Body of pancreas (tissue), 4 donors: ENCODE data around the gene KASH5. TPM values are rescaled to one million over a fixed set of nuclear protein-coding genes. Genes with fewer than 3 reads are reported as not detected.

ENCODE experiments used
- ATAC-seq: fragments of 150-250 bp; one replicate; pipeline ENCODE4 v1.9.1; 2016
- DNase-seq, 4 donors: peaks; one replicate each; pipeline ENCODE4 v3.0.0-alpha.2; 2019
- H3K27ac ChIP-seq, 4 donors: fragments of 200-600 bp; sonication (generic); 1 replicate in 3 of 4; 2 replicates in 1 of 4; pipeline versions ENCODE4 v1.5.1 to v1.6.1; 2016 to 2019; ENCODE audit warnings: mild to moderate bottlenecking in 1 of 4, mixed read lengths in 1 of 4, moderate library complexity in 1 of 4
- H3K27me3 ChIP-seq, 2 donors: fragments of 200-600 bp; sonication (generic); one replicate each; pipeline ENCODE4 v1.6.0; 2016; ENCODE audit warnings: mild to moderate bottlenecking in 1 of 2
- H3K36me3 ChIP-seq, 2 donors: fragments of 200-600 bp; sonication (generic); replicated peaks in 1 of 2; 2 replicates each; pipeline ENCODE4 v1.5.1; 2016; ENCODE audit warnings: low read depth in 2 of 2; ENCODE audit not compliant: insufficient read depth in 1 of 2
- H3K4me1 ChIP-seq: fragments of 200-600 bp; sonication (generic); one replicate; pipeline ENCODE4 v1.6.0; 2016
- H3K4me3 ChIP-seq, 2 donors: fragments of 200-600 bp; sonication (generic); 1 replicate in 1 of 2; 2 replicates in 1 of 2; pipeline ENCODE4 v1.5.1; 2016 to 2019
- H3K9me3 ChIP-seq, 3 donors: fragments of 200-600 bp; sonication (generic); 1 replicate in 2 of 3; 2 replicates in 1 of 3; pipeline ENCODE4 v1.5.1; 2016
- POLR2A ChIP-seq, 3 donors: fragments of 450-650 bp; IDR thresholded peaks; one replicate each; pipeline ENCODE4 v1.6.1; 2016; ENCODE audit warnings: antibody characterized with exemption in 3 of 3, mild to moderate bottlenecking in 2 of 3
- WGBS, 2 donors: methylation state at CpG; one replicate each; pipeline ENCODE4 v1.1.5; 2017; 5-methylcytosine and 5-hydroxymethylcytosine counted together
- intact Hi-C: fragments of 100-400 bp; cut with DNase I; formaldehyde crosslinking; loops from one replicate; pipeline ENCODE4 v1.15.1; 2023
- total RNA-seq, 2 donors: library from RNA; depleted of rRNA; stranded (reverse); fragments of >200 nt; gene quantifications; one replicate each; pipeline ENCODE4 v1.1.0, GENCODE V29; 2016
- TF ChIP-seq, protein P1 (sequence below), 7 experiments: fragments of 450-650 bp in 4 of 7; fragments of 200-600 bp in 3 of 7; sonication (generic) in 3 of 7; IDR thresholded peaks; one replicate each; pipeline ENCODE4 v1.5.1; 2016 to 2019; ENCODE audit warnings: antibody characterized with exemption in 7 of 7

Gene KASH5
- total RNA-seq, 2 donors from 2014 or later, result 0.66 to 2.6 TPM

DNA sequence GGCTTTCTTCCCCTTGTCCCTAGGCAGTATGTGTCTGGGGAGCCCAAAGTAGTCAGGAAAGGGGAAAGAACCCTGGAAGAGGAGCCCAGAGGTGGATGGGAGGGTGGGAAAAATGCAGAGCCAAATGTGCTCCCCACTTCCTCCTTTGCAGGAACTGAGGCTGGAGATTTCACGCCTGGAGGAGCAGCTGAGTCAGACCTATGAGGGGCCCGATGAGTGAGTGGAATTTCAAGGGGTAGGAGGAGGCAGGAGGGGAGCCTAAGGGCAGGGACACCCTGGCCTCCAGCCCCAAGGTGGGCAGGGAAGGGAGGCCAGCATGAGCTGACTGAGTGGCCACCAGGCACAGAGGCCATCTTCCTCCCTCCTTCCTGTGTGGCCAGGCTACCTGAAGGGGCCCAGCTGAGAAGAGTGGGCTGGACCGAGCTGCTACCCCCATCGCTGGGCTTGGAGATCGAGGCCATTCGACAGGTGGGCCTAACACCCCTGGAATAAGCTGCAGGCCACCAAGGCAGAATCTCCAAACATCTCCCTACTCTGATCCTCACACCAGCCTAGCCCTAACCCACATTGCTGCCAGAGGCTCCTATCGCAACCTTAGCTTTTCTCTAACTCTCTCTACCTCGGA lies 20.9 kb downstream of the KASH5 start:
- Histone ChIP-seq H3K27ac (no peak overlapping the region), H3K4me3 (no peak overlapping the region), H3K27me3 (no peaks in the 10 kb centered on the region), H3K36me3 (no peaks in the 10 kb centered on the region), H3K9me3 (no peaks in the 10 kb centered on the region), H3K4me1 (no peaks in the 10 kb centered on the region)
- 67 to 76% methylated on average over 6 to 7 of the region's 8 CpGs for WGBS, 2 donors
- DNase-seq (no peak), ATAC-seq (no peak)
- intact Hi-C loops, result no loop called here
- TF ChIP-seq, protein P1, sequence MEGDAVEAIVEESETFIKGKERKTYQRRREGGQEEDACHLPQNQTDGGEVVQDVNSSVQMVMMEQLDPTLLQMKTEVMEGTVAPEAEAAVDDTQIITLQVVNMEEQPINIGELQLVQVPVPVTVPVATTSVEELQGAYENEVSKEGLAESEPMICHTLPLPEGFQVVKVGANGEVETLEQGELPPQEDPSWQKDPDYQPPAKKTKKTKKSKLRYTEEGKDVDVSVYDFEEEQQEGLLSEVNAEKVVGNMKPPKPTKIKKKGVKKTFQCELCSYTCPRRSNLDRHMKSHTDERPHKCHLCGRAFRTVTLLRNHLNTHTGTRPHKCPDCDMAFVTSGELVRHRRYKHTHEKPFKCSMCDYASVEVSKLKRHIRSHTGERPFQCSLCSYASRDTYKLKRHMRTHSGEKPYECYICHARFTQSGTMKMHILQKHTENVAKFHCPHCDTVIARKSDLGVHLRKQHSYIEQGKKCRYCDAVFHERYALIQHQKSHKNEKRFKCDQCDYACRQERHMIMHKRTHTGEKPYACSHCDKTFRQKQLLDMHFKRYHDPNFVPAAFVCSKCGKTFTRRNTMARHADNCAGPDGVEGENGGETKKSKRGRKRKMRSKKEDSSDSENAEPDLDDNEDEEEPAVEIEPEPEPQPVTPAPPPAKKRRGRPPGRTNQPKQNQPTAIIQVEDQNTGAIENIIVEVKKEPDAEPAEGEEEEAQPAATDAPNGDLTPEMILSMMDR (IDR thresholded peaks at IDR 0.05), result no peak
- TF ChIP-seq POLR2A (IDR thresholded peaks at IDR 0.05), result no peak

DNA sequence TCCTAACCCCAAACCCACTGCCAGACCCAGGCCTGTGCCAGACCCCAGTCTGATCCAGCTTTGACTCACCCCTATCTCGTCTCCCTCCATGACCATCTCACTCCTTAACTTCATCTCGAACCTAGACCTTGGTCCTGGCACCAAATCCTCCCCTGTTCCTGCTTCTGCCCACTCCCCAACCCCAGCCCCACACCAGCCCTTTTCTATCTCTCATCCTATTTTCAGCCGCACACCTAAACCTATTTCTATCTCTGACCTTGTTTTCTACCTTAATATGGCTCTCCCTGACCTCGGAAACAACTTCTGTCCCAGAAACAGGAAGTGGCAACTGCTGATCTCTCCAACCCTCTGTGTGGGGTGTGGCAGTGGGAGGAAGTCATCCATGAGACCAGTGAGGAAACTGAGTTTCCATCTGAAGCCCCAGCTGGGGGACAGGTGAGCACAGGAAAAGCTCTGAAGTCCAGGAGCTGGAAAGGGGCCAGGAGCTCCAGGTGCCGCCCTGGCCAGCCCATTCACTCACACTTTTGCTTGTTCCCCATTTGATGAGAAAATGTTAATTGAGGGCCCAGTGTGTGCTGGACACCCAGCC lies 21.5 kb downstream of the KASH5 start:
- WGBS, 2 donors, result 67 to 68% methylated on average over 5 of the region's 5 CpGs
- intact Hi-C loops, result no loop called here
- ATAC-seq, result no peak

DNA sequence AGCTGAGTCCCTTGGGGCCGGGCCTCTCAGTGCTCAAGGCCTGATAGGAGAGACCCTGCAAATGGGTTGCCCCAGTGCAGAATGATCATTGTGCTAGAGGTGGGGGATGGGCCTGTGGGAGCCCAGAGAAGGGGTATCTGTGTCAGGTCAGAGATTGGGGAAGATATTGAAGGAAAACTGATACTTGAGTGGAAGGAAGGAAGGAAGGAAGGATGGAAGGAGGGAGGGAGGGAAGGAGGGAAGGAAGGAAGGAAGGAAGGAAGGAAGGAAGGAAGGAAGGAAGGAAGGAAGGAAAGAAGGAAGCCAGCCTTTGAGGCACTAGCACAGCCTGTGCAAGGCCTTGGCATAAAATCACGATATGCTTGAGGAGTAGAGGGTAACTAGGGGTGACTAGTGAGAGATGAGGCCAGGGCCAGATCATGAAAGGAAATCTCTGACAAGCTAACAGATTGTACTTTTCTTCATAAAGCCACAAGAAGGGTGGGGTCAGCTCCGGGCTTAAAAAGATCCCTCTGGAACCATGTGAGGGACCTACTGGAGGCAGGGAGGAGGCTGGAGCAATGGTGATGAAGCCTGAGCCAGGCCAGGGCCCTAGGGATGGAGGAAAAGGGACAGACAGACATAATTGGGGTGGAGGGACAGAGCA lies 23.8 kb downstream of the KASH5 start:
- intact Hi-C loops, result no loop called here
- H3K4me3 ChIP-seq, result no peak overlapping the region
- DNase-seq (no peak), ATAC-seq (no peak)
- no peaks in the 10 kb centered on the region for H3K9me3 ChIP-seq
- TF ChIP-seq POLR2A (IDR thresholded peaks at IDR 0.05), result no peak
- 80 to 89% methylated on average over 3 of the region's 3 CpGs for WGBS, 2 donors
- no peaks in the 10 kb centered on the region for H3K36me3 ChIP-seq
- no peak overlapping the region for H3K27ac ChIP-seq
- no peaks in the 10 kb centered on the region for H3K4me1 ChIP-seq
- H3K27me3 ChIP-seq, result no peaks in the 10 kb centered on the region

More for the DNA sequence above, 21.5 kb downstream of the KASH5 start:
- Histone ChIP-seq H3K36me3 (no peaks in the 10 kb centered on the region), H3K9me3 (no peaks in the 10 kb centered on the region), H3K4me1 (no peaks in the 10 kb centered on the region), H3K4me3 (no peak overlapping the region), H3K27me3 (no peaks in the 10 kb centered on the region), H3K27ac (no peak overlapping the region)
- peak in 1 of 4 donors; percentile 16 for DNase-seq
- TF ChIP-seq, protein P1 (IDR thresholded peaks at IDR 0.05), result no peak
- TF ChIP-seq POLR2A (IDR thresholded peaks at IDR 0.05), result no peak

DNA sequence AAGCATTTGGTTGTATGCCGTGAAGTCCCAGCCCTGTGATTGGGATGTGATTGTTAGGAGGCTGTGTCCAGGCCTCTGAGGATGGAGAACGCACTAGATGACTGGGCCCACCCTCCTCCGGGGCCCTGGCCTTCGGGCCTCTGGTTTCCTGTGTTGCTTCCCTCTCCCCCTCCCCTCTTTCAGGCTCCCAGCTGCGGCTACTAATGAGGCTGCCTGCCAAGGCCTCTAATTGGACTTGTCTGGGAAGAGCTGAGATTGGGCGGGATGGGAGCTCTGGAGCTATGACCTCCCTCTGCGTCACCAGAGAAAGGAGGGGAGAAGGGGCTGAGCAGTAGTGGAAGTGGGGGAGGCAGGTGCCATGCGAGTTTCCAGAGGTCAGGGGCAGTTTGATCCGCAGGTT lies 25.3 kb downstream of the KASH5 start:
- H3K27me3 ChIP-seq, result peaks cover 0 to under 1% of the 10 kb centered on the region in 2 donors
- WGBS, 2 donors, result 68 to 70% methylated on average over 6 to 9 of the region's 9 CpGs
- ATAC-seq, result no peak
- TF ChIP-seq, protein P1 (IDR thresholded peaks at IDR 0.05), result no peak
- no peak for TF ChIP-seq POLR2A (IDR thresholded peaks at IDR 0.05)
- H3K27ac ChIP-seq, result no peak overlapping the region
- intact Hi-C loops, result no loop called here
- no peaks in the 10 kb centered on the region for H3K4me1 ChIP-seq
- no peak overlapping the region for H3K4me3 ChIP-seq
- no peak for DNase-seq
- H3K9me3 ChIP-seq, result no peaks in the 10 kb centered on the region
- H3K36me3 ChIP-seq, result no peaks in the 10 kb centered on the region

DNA sequence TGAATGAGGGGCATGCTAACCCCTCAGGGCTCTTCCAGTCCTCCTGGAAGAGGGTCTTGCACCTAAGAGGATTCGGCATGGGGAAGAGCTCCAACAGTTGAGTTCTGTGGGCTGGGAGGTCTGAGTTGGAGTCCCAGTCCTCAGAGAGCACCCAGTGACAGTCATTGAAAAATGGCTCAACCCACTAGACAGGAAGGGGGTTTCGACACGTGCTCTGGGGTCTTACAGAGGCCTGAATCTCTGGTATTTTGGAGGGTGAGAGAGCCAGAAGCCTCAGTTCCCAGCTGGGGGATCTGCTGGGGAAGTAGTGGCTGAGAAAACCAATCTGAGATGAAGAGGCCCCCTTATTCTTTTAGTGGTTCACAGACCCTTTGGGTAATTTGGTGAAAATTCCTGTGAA lies 26.2 kb downstream of the KASH5 start:
- Histone ChIP-seq H3K36me3 (no peaks in the 10 kb centered on the region), H3K27me3 (peaks cover 0 to 4% of the 10 kb centered on the region in 2 donors), H3K9me3 (no peaks in the 10 kb centered on the region), H3K4me1 (no peaks in the 10 kb centered on the region), H3K4me3 (no peak overlapping the region), H3K27ac (no peak overlapping the region)
- intact Hi-C loops, result no loop called here
- DNase-seq (no peak), ATAC-seq (no peak)
- no peak for TF ChIP-seq POLR2A (IDR thresholded peaks at IDR 0.05)
- TF ChIP-seq, protein P1 (IDR thresholded peaks at IDR 0.05), result no peak
- WGBS, 2 donors, result 75 to 80% methylated on average over 3 of the region's 3 CpGs
